GM12874 (cell line): Measurements from ENCODE around the gene RTP3.

ENCODE experiments used
- TF ChIP-seq, protein P1 (sequence below): IDR thresholded peaks from 2 replicates; pipeline ENCODE4 v1.5.1; 2011; ENCODE audit warnings: low read depth, mild to moderate bottlenecking, control low read depth, low read length, moderate library complexity; ENCODE audit not compliant: insufficient read depth

The RTP3 gene

DNA sequence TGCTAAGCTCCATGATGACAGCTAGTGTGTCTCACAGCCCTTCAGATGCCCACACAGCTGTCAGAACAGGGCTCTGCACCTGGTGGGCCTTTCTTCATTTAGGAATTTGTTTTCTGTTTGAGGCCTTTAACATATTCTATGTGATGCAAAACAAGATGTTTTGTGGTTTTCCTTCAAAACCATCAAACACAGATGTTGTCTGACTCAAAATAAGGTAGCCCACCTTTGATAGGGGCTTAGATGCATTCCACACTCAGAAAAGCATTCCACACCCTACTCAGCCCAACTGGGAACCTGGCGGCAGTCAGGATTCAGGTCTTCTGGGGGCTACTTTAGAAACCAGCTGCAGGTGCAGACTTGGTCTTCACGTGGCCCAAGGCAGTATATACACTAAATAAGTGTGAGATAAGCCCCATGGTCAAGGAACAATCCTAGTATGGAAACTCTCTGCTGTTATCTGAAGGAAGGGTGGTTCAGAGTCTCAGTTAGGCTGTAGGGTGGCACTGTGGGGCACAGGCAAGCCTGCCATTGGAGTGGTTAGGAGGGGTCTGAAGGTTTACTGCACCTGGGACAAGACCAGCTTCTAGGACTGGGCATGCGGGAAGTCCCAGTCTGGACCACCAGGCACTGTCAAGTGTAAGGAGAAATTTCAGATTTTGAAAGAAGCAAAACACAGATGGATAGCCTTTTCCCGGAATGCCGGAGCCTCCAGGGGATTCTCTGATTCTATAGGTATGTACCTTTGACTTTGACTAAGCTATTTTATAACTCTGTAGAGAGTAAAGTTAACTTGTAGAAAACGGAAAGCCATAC, 48.2 kb downstream of the RTP3 start:
- TF ChIP-seq, protein P1, sequence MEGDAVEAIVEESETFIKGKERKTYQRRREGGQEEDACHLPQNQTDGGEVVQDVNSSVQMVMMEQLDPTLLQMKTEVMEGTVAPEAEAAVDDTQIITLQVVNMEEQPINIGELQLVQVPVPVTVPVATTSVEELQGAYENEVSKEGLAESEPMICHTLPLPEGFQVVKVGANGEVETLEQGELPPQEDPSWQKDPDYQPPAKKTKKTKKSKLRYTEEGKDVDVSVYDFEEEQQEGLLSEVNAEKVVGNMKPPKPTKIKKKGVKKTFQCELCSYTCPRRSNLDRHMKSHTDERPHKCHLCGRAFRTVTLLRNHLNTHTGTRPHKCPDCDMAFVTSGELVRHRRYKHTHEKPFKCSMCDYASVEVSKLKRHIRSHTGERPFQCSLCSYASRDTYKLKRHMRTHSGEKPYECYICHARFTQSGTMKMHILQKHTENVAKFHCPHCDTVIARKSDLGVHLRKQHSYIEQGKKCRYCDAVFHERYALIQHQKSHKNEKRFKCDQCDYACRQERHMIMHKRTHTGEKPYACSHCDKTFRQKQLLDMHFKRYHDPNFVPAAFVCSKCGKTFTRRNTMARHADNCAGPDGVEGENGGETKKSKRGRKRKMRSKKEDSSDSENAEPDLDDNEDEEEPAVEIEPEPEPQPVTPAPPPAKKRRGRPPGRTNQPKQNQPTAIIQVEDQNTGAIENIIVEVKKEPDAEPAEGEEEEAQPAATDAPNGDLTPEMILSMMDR, result no peak

DNA sequence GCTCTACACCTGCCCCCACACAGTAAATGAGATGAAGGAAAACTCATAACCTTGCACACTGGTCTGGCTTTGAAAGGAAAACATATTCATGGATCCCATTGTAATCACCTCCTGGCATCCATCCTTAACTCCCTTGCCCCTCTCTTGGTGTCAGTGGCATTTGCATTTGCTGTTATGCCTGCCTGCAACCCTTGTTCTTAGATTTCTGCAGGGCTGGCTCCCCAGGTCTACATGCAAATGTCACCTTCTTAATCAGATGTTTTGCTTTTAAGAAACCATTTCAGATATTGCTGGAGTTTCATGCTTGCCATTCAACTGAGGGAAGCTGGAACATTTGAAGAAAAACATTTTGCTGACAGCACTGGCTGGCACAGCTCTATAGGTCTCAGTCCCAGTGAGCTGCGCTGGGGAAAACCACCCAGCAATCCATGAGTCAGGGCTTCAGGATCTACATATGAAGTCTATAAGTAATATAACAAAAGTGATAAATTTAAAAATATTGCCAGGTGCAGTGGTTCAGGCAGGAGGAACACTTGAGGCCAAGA, 49.2 kb downstream of the RTP3 start:
- TF ChIP-seq, protein P1, result no peak

DNA sequence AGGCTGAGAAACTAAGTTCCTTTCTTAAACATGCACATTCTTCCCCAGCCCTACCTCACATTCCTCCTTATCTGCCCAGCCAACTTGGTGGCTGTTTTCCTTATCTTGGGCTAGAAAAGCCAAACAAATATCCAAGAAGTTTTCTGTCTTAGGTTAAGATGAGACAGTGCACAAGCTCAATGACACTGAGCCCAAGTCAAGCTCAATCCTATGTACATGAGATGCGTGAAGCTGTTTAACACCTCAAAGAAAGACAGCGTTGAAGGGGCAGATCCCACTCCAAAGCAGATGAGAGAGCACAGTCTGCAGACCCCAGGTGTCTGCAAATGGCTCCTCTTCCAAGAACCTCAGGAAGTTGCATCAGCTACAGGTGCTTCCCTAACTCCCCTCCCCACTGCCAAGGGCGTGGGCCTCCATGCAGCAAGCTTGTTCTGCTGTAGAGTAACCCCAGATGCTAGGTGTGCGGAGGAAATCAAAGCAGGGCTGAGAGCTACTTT, 51.7 kb downstream of the RTP3 start:
- TF ChIP-seq, protein P1, result no peak

DNA sequence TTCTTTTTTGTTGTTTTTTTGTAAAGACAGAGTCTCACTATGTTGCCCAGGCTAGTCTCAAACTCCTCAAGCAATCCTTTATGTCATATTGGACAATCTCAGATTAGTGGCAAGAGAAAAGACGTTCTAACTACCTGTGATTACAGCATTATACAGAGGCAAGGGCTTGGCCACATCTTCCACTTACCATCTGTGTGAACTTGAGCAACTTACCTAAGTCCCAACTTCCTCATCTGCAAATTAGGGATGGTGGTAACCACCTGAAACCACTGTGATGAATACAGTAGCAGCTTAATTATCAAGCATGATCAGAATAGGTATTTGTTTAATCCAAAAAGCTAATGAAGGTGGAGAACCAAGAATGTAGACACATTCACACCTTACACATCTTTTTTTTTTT, 52.2 kb downstream of the RTP3 start:
- TF ChIP-seq, protein P1, result no peak
